ENCODE data around the gene KLRC2. TPM values are rescaled to one million over a fixed set of nuclear protein-coding genes. Genes with fewer than 3 reads are reported as not detected.
"Not testable (repeated sequence)": the region's sequence is repeated elsewhere in the genome, so short reads cannot be mapped to it uniquely, and the experiment has no call there.

Gene KLRC2
- total RNA-seq (under 1 TPM in 1 of 2 donors, not detected in 1; 0.79 TPM), polyA plus RNA-seq (ENCODE audit: insufficient read length in 6 of 6) (under 1 TPM in 5 of 6 donors, not detected in 1; 0.38 to 0.77 (median 0.54) TPM)
- long read RNA-seq, donor 1 = 0 reads
- long read RNA-seq, donor 2 = 0 reads
- long read RNA-seq, donor 3 = 0 reads
- long read RNA-seq, donor 4 = 0 reads
- long read RNA-seq, donor 5 = 0 reads
- long read RNA-seq, donor 6 = 0 reads
- long read RNA-seq, donor 7 = 0 reads
- long read RNA-seq, donor 8 = 0 reads
- long read RNA-seq, donor 9 = 0 reads
- long read RNA-seq, donor 10 = 0 reads
- long read RNA-seq, donor 11, partial matches to known transcripts = 0 of 3 reads
- long read RNA-seq, donor 11, other reads (novel, unspliced or antisense) = 0 of 3 reads
- long read RNA-seq, donor 12 = 0 reads

DNA sequence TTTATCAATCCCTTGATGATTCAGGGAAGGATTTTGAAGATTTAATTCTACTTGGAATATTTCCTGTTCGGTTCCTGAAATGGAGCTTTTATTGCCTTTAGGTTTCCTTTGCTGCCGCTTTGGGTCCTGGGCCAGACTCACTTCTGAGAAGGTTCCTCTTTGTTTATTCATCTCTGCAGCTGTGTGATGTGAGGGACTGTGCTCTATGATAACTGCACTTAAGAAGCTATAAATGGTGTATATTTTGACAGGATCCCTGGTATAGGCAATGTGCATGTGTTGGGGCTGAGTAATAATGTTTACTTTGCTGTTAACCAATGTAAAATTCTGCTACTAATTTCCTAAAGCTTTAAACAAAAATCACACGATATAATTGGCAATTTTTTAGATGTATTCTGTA, at the start of gene KLRC2:
KLRC2 (minus strand) TSS at position 195 of the 400 bp plus-strand sequence; CDS start at position 171, 24 bp downstream.
- intact Hi-C loops (cut with DNase I); H3K27me3 ChIP-seq; H3K27ac ChIP-seq; ATAC-seq; H3K4me1 ChIP-seq; DNase-seq; H3K9me3 ChIP-seq; H3K4me3 ChIP-seq; H3K36me3 ChIP-seq: not testable (repeated sequence)

DNA sequence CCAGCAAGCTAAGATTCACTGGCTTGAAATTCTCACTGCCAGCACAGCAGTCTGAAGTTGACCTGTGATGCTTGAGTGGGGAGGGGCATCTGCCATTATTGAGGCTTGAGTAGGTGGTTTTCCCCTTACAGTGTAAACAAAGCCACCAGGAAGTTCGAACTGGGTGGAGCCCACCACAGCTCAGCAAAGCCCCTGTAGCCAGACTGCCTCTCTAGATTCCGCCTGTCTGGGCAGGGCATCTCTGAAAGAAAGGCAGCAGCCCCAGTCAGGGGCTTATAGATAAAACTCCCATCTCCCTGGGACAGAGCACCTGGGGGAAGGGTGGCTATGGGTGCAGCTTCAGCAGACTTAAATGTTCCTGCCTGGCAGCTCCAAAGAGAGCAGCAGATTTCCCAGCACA, 46.1 kb upstream of the KLRC2 start:
- ATAC-seq; H3K4me1 ChIP-seq; intact Hi-C loops (cut with DNase I); H3K9me3 ChIP-seq; H3K27me3 ChIP-seq; H3K4me3 ChIP-seq; H3K27ac ChIP-seq; H3K36me3 ChIP-seq; DNase-seq: not testable (repeated sequence)

DNA sequence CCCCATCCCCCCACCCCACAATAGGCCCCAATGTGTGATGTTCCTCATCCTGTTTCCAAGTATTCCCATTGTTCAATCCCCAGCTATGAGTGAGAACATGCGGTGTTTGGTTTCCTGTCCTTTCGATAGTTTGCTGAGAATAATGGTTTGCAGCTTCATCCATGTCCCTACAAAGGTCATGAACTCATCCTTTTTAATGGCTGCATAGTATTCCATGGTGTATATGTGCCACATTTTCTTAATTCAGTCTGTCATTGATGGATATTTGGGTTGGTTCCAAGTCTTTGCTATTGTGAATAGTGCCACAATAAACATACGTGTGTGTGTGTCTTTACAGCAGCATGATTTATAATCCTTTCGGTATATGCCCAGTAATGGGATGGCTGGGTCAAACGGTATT, 37.0 kb upstream of the KLRC2 start:
- H3K9me3 ChIP-seq = peaks cover 0 to 10% of the 10 kb centered on the region in 2 donors
- DNase-seq; ATAC-seq; H3K27me3 ChIP-seq; H3K36me3 ChIP-seq; H3K4me3 ChIP-seq; H3K4me1 ChIP-seq; intact Hi-C loops (cut with DNase I); H3K27ac ChIP-seq: not testable (repeated sequence)

DNA sequence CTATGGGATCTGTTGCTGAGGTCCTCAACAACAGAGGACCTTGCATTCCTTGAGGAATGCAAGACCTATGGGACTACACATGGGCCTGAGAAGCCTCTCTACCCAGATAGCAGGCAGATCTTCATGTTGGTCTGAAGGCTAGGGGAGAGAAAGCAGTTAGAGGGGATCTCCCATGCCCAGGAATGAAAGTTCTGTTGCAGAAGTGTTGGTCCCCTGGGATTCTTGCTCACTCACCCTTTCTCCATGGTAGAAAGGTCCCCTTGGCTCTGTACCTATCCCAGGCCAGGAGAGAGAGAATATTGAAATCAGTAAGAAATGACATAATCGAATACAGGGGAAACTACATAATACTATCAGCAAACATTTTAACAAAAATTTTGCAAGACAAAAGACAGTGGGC, 33.9 kb upstream of the KLRC2 start:
- TF ChIP-seq, protein P1, sequence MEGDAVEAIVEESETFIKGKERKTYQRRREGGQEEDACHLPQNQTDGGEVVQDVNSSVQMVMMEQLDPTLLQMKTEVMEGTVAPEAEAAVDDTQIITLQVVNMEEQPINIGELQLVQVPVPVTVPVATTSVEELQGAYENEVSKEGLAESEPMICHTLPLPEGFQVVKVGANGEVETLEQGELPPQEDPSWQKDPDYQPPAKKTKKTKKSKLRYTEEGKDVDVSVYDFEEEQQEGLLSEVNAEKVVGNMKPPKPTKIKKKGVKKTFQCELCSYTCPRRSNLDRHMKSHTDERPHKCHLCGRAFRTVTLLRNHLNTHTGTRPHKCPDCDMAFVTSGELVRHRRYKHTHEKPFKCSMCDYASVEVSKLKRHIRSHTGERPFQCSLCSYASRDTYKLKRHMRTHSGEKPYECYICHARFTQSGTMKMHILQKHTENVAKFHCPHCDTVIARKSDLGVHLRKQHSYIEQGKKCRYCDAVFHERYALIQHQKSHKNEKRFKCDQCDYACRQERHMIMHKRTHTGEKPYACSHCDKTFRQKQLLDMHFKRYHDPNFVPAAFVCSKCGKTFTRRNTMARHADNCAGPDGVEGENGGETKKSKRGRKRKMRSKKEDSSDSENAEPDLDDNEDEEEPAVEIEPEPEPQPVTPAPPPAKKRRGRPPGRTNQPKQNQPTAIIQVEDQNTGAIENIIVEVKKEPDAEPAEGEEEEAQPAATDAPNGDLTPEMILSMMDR (IDR thresholded peaks at IDR 0.05) = no peak

DNA sequence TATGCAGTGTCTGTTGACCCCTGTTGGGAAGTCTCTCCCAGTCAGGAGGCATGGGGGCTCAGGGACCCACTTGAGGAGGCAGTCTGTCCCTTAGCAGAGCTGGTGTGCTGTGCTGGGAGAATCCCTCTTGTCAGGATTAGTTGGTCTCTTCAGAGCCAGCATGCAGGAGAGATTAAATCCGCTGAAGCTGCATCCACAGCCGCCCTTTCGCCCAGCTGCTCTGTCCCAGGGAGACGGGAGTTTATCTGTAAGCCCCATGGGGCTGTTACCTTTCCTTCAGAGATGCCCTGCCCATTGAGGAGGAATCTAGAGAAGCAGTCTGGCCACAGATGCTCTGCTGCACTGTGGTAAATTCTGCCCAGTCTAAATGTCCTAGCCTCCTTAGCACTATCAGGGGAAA, 30.5 kb upstream of the KLRC2 start:
- ATAC-seq (no peak), DNase-seq (no peak)
- Histone ChIP-seq H3K27me3 (no peaks in the 10 kb centered on the region), H3K4me1 (no peaks in the 10 kb centered on the region), H3K27ac (no peak overlapping the region), H3K4me3 (no peak overlapping the region), H3K9me3 (no peaks in the 10 kb centered on the region), H3K36me3 (no peaks in the 10 kb centered on the region)
- TF ChIP-seq, protein P1 (IDR thresholded peaks at IDR 0.05) = no peak
- intact Hi-C loops (cut with DNase I) = no loop called here

More for the DNA sequence above, 33.9 kb upstream of the KLRC2 start:
- Histone ChIP-seq H3K27me3 (no peaks in the 10 kb centered on the region), H3K4me3 (no peak overlapping the region), H3K27ac (no peak overlapping the region), H3K4me1 (no peaks in the 10 kb centered on the region), H3K9me3 (peaks cover 0 to 8% of the 10 kb centered on the region in 2 donors), H3K36me3 (no peaks in the 10 kb centered on the region)
- DNase-seq = no peak
- ATAC-seq = no peak
- intact Hi-C loops (cut with DNase I) = no loop called here

DNA sequence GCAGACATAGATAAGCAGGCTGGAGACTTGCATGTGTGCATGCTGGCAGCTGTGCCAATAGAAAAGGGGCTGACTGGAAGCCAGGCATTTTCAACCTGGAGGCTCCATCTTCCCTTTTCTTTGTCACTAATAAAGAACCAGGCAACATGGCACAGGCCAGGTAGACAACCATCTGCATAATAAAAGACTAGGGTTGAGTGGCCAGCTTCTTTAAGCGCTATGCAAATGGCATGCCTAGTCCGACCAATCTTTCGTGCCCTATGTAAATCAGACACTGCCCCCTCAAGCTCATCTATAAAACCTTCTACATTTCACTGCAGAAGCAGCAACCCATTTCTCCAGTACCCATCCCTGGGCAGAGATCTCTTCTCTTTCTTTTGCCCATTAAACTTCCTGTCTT, 21.9 kb upstream of the KLRC2 start:
- H3K4me3 ChIP-seq = no peak overlapping the region
- no peak overlapping the region for H3K27ac ChIP-seq
- TF ChIP-seq, protein P1 (IDR thresholded peaks at IDR 0.05) = no peak
- no peak for ATAC-seq
- no peaks in the 10 kb centered on the region for H3K36me3 ChIP-seq
- H3K4me1 ChIP-seq = no peaks in the 10 kb centered on the region
- no peak for DNase-seq
- H3K9me3 ChIP-seq = peaks cover 3 to 29% of the 10 kb centered on the region in 2 donors
- intact Hi-C loops (cut with DNase I) = no loop called here
- H3K27me3 ChIP-seq = no peaks in the 10 kb centered on the region

DNA sequence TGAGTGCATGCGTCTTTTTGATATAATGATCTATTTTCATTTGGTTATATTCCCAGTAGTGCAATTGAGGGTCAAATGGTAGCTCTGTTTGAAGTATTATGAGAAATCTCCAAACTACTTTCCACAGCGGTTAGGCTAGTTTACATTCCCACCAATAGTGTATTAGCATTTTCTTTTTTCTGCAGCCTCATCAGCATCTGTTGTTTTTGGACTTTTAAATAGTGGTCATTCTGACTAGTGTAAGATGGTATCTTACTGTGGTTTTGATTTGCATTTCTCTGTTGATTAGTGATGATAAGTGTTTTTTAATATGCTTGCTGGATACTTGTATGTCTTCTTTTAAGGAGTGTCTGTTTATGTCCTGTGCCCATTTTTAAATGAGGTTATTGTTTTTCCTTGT, 21.0 kb upstream of the KLRC2 start:
- H3K36me3 ChIP-seq = no peaks in the 10 kb centered on the region
- no peaks in the 10 kb centered on the region for H3K4me1 ChIP-seq
- ATAC-seq (no peak), DNase-seq (no peak)
- peaks cover 3 to 29% of the 10 kb centered on the region in 2 donors for H3K9me3 ChIP-seq
- H3K4me3 ChIP-seq = no peak overlapping the region
- TF ChIP-seq, protein P1 (IDR thresholded peaks at IDR 0.05) = no peak
- intact Hi-C loops (cut with DNase I) = no loop called here
- H3K27me3 ChIP-seq = no peaks in the 10 kb centered on the region
- no peak overlapping the region for H3K27ac ChIP-seq
